ENCODE results near the gene IGSF1. TPM values are rescaled to one million over a fixed set of nuclear protein-coding genes. Genes with fewer than 3 reads are reported as not detected.

The IGSF1 gene
- total and polyA plus RNA-seq, 9 of the 15 experiments (the other 6 are each of a cell fraction or from before 2014, with no cell fraction given) = 0.33 to 1.5 (median 1.0) TPM

- TF ChIP-seq MIER1 (IDR thresholded peaks at IDR 0.05; ENCODE audit: low read depth) (no peak), ZNF263 (CRISPR knock-in tag; IDR thresholded peaks at IDR 0.05; ENCODE audit: borderline replicate concordance) (no peak), PHTF2 (CRISPR knock-in tag; IDR thresholded peaks at IDR 0.05) (no peak), SMARCE1 (IDR thresholded peaks at IDR 0.05) (no peak), ATF6 (CRISPR knock-in tag; IDR thresholded peaks at IDR 0.05) (no peak), PKNOX1 (IDR thresholded peaks at IDR 0.05) (no peak), HNRNPLL (IDR thresholded peaks at IDR 0.05; ENCODE audit: low read depth, low read length, poor library complexity, severe bottlenecking) (no peak), ZNF740 (CRISPR knock-in tag; IDR thresholded peaks at IDR 0.05) (no peak), ZNF740 (tag; IDR thresholded peaks at IDR 0.05) (no peak), CEBPZ (IDR thresholded peaks at IDR 0.05; ENCODE audit: borderline replicate concordance, low read depth, low read length) (no peak), YBX1 (IDR thresholded peaks at IDR 0.05) (no peak)
These were observed 19.0 kb downstream of the IGSF1 start (continued) for GRCh38 chrX:131270080-131270479.

All from K562 (cell line).